Psoas muscle (tissue), 8 donors: ENCODE measurements around the gene CRY2. TPM values are rescaled to one million over a fixed set of nuclear protein-coding genes. Genes with fewer than 3 reads are reported as not detected.
A peak's percentile ranks its signal among the peaks of the same experiment; 100 is the strongest.

ENCODE experiments used
- ATAC-seq, 4 donors: fragments of 200-7000 bp; cut with Tn5 transposase; one replicate each; pipeline ENCODE4 v1.9.1; 2020; ENCODE audit warnings: moderate library complexity in 3 of 4, mild to moderate bottlenecking in 2 of 4
- DNase-seq, 2 donors: peaks; one replicate each; pipeline ENCODE4 v3.0.0-alpha.2; 2020
- H3K27ac ChIP-seq: fragments of 200-600 bp; one replicate; pipeline ENCODE4 v1.8.0; 2022
- H3K27me3 ChIP-seq, 3 donors: fragments of 200-600 bp in 1 of 3; one replicate each; pipeline versions ENCODE4 v1.6.1 to v1.8.0; 2013 to 2022; ENCODE audit warnings: low read length in 2 of 3, mild to moderate bottlenecking in 2 of 3, moderate library complexity in 1 of 3; ENCODE audit not compliant: insufficient read depth in 3 of 3
- H3K36me3 ChIP-seq, 2 donors: fragments of 200-600 bp in 1 of 2; one replicate each; pipeline versions ENCODE4 v1.6.1 to v1.8.0; 2013 to 2022; ENCODE audit warnings: low read depth in 1 of 2, mild to moderate bottlenecking in 1 of 2, moderate library complexity in 1 of 2; ENCODE audit not compliant: insufficient read depth in 1 of 2
- H3K4me1 ChIP-seq: fragments of 200-600 bp; one replicate; pipeline ENCODE4 v1.8.0; 2022
- H3K4me3 ChIP-seq: fragments of 200-600 bp; one replicate; pipeline ENCODE4 v1.8.0; 2022; ENCODE audit warnings: mild to moderate bottlenecking
- H3K9me3 ChIP-seq: fragments of 200-600 bp; one replicate; pipeline ENCODE4 v1.8.0; 2022
- CTCF ChIP-seq: fragments of 200-600 bp; IDR thresholded peaks from one replicate; pipeline ENCODE4 v1.8.0; 2022; ENCODE audit warnings: antibody characterized with exemption
- WGBS, 3 donors: extraction: QIAGEN DNeasy Blood & Tissue Kit; methylation state at CpG; one replicate each; pipeline versions ENCODE4 v1.1.6 to v1.1.7; 2013; 5-methylcytosine and 5-hydroxymethylcytosine counted together
- intact Hi-C, 2 donors: fragments of 100-400 bp; cut with DNase I; formaldehyde crosslinking; loops; one replicate each; pipeline versions ENCODE4 v1.11.0 to v1.14.2; 2022
- polyA plus RNA-seq, 3 donors: library from polyadenylated mRNA; stranded (reverse); fragments of 200-250 nt; gene quantifications; one replicate each; pipeline ENCODE4 v1.2.3, GENCODE V29; 2013
- total RNA-seq, 4 donors: library from RNA; stranded (reverse); fragmentation: NEBNext Ultra II Directional in 2 of 4; extraction: Animal tissue kit (Norgen Biotek cat#: 25700) in 2 of 4; gene quantifications; one replicate each; pipeline versions ENCODE4 v1.2.1 to v1.2.4, GENCODE V29; 2021 to 2023
- donor health status: healthy with polysubstance abuse.
- donor health status: DM: no; HTN: no; CAD: no; lungs with moderate emphysema.
- donor health status: Bipolar disorder and iron deficiency.
- donor health status: healthy.
- donor health status: DM: yes; HTN: yes; CAD: no.
- donor health status: DM: no; HTN: no; CAD: no.
- donor health status: DM: no; HTN: no; CAD: no.
- donor health status: DM: yes; HTN: yes; CAD: no.

Gene CRY2
- total and polyA plus RNA-seq, 7 donors: 15.4 to 64.5 (median 30.7) TPM

DNA sequence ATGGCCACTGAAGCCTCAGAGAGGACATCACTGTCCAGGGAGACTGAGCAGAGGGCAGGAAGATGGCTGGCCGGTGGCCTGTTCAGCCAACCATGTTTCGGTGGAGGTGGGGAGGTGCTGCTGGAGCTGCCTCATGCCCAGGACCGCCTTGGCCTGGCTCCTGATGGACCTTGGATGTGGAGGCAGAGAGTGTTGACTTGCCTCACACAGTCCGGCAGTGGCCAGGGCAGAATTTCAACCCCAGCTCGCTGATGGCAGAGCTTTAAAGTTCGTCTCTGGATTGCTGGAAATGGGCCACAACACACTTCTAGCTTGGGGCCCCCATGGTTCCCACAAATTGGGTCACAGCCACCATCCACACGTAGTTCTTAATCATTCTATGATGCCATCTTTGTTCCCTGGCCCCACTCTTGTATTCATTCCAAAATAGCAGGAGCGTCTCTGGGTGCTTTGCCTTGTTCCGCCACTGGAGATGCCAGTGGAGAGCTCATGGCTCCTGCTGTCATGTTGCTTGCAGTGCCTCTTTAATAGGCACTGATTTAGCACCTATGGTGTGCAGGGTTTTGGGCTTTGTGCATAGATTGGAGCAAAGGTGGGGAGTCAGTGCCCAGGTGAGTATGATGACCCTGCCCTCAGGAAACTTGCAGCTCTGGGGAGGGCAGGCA lies 43.7 kb downstream of the CRY2 start:
- 68 to 74% (median 73%) methylated on average over 9 of the region's 9 CpGs for WGBS, 3 donors
- H3K36me3 ChIP-seq: no peaks in the 10 kb centered on the region
- no peaks in the 10 kb centered on the region for H3K9me3 ChIP-seq
- intact Hi-C loops: no loop called here
- TF ChIP-seq CTCF: no peak
- H3K4me1 ChIP-seq: peaks cover under 1% of the 10 kb centered on the region
- DNase-seq (peak; percentile 2 to 21), ATAC-seq (no peak)
- no peak overlapping the region for H3K27ac ChIP-seq
- H3K4me3 ChIP-seq: no peak overlapping the region
- H3K27me3 ChIP-seq: no peaks in the 10 kb centered on the region

DNA sequence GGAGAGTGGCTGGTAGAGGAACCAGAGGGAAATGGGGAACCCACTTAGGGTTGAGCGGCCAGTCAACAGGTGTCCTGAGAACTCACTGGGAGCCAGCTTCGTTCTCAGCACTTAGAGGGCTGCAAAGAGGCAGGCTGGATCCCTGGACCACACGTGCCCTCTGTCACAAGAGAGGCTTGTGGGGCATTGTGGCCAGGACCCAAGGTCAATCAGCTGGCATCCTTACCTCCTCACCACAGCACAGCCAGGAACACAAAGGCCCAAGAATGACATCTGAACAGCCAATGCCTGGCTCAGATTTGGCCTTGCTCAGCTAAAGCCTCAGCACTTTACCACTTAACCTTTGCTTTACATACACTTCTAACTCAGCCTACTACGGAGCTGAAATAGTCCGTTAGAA lies 45.6 kb downstream of the CRY2 start:
- Histone ChIP-seq H3K9me3 (no peaks in the 10 kb centered on the region), H3K27ac (no peak overlapping the region), H3K4me3 (no peak overlapping the region), H3K36me3 (no peaks in the 10 kb centered on the region), H3K4me1 (peaks cover 7% of the 10 kb centered on the region), H3K27me3 (peaks cover 0 to 10% (median 2%) of the 10 kb centered on the region in 3 donors)
- ATAC-seq (no peak), DNase-seq (peak in 1 of 2 donors; percentile 5)
- WGBS, 3 donors: 65 to 80% (median 68%) methylated on average over 5 of the region's 5 CpGs
- no peak for TF ChIP-seq CTCF
- intact Hi-C loops: no loop called here

DNA sequence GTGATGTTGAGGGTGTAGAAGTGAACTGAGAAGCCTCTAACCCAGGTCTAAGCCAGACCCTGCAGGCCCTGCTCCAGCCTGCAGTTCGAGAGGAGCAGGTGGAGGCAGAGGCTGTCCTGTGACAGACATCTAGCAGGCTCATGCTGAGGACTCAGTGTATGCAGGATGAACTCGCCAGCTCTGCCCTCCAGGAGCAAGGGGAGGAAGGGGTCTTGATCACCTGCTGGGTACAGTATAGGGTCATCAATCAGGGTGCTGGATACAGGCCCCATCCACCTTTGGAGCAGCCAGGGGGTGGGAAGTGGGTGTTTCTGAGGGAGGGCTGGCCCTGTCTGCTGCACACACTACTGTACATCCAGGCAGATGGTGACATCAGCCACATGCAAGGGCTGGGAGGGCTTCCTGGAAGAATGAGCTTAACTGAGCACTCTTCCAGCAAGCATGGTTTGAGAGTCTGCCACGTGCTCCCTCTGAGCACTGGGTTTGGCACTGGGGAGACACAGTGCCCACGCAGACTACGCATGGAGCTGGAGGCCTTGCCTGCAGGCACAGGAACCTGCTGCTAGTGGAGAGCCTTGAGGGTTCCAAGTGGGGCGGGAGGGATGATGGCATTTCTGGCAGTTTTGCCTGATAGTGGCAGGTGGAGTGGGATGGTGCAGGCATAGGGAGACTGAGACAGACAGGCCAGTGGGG lies 47.4 kb downstream of the CRY2 start:
- peaks cover 0 to 28% (median 10%) of the 10 kb centered on the region in 3 donors for H3K27me3 ChIP-seq
- 66 to 78% (median 75%) methylated on average over 6 of the region's 6 CpGs for WGBS, 3 donors

DNA sequence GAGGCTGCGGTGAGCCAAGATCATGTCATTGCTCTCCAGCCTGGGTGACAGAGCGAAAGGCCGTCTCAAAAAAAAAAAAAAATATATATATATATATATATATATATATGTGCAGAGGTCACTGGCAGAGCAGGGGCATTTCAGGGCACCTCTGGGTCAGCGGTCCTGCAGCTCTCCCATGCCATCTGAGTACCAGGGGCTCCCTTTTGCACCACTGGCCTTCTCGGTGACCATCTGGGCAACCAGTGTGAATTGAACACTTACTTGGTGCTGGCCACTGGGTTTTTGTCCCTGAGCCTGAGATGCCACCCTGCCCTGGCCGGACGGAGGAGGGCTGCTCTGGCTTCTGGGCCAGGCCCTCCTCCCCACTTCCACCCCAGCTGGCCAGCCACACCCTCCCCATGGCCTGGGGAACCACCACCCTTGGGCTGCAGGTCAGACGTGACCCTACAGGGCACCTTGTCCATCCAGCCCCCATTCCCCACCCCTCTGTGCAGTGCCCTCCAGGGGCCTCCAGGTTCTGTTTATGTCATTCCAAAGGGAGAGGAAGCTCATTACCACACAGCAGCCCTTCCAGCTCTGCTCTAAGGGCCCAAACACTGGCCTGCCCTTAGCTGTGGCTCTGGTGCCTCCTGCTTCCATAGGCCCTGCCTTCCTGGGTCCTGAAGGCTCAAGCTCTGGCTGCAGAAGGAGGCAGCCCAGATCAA lies 48.4 kb downstream of the CRY2 start:
- intact Hi-C loops: no loop called here
- no peaks in the 10 kb centered on the region for H3K9me3 ChIP-seq
- H3K4me1 ChIP-seq: peaks cover 7% of the 10 kb centered on the region
- ATAC-seq (no peak), DNase-seq (peak; percentile 8 to 42)
- TF ChIP-seq CTCF: no peak
- H3K4me3 ChIP-seq: no peak overlapping the region
- H3K36me3 ChIP-seq: no peaks in the 10 kb centered on the region
- peaks cover 0 to 34% (median 13%) of the 10 kb centered on the region in 3 donors for H3K27me3 ChIP-seq
- no peak overlapping the region for H3K27ac ChIP-seq
- 90 to 93% (median 91%) methylated on average over 6 to 8 of the region's 8 CpGs for WGBS, 3 donors

More for the DNA sequence above, 47.4 kb downstream of the CRY2 start:
- ATAC-seq (no peak), DNase-seq (peak; percentile 6 to 20)
- Histone ChIP-seq H3K9me3 (no peaks in the 10 kb centered on the region), H3K27ac (no peak overlapping the region), H3K36me3 (no peaks in the 10 kb centered on the region), H3K4me3 (no peak overlapping the region), H3K4me1 (peaks cover 7% of the 10 kb centered on the region)
- intact Hi-C loops: no loop called here
- no peak for TF ChIP-seq CTCF
